HL-60/S4 treated with phorbol 12-myristate 13-acetate at 8.2 ng/mL for 4 days and 3 days (cell line): ENCODE measurements around the gene WLS.

Experiments
- in situ Hi-C: fragments of 300-500 bp; cut with MboI; formaldehyde crosslinking; loops from 2 replicates; pipeline ENCODE4 v1.15.0; 2022; ENCODE audit warnings: low sequenced_read_pairs

Gene WLS

GRCh38 chr1:68103011-68103545, 129.2 kb downstream of the WLS start:
- in situ Hi-C loops, result no loop called here

GRCh38 chr1:68101829-68102228, 130.5 kb downstream of the WLS start:
- in situ Hi-C loops, result no loop called here

DNA sequence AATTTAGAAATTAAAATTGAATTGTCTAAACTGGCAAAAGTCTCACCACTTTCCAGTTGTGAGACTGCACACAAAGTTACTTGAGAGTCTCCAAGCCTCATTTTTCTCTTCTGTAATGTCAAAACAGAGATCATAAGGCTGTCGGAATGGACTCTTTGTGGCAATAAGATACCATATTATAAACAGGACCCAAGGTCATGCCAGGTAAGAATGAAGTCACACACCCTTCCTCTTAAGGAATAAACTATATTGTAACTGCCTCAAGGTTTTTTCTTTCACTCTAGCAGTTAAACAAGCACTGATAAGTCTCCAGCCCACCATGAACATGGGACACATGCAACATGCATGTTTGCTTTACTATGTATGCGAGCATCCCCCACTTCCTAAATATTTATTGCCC, 131.8 kb downstream of the WLS start:
- in situ Hi-C loops, result no loop called here

DNA sequence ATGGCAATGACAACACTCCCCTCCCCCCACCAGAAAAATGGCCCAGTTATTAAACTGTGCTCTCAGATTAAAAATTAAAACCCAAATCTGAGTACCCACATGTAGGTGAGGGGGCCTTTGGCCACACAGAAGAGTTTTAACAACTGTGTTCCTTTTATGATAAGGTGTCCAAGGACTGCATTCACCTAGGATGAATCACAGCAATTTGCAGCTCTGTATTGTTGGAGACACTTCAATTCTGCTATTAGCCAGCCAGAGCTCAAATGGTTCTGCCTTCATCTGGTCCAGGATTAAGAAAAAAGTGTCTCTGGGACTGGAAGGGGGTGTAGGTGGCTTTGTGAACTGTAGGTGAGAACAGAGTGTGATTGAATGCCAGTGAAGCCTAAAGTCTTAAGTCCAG, 138.6 kb downstream of the WLS start:
- in situ Hi-C loops, result no loop called here

GRCh38 chr1:68087184-68087583, 145.1 kb downstream of the WLS start:
- in situ Hi-C loops, result no loop called here

DNA sequence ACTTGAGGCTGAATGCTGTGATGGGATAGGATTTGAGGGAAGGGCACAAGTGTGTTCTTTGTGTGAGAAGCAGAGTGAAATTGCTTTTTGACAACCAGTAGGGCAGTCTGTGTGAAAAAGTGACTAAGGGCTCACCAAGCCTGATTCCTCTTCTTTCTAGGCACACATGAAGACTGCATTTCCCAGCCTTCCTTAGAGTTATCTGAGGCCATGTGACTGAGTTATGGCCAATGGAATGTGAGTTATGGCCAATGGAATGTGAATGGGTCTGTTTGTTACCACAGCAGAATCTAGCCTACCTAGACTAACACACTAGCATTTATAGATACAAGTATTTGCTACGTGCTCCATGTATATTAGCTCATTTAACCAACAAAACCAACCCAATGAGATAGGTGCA, 146.6 kb downstream of the WLS start:
- in situ Hi-C loops, result no loop called here

- in situ Hi-C loops, result no loop called here
These were observed 148.6 kb downstream of the WLS start for GRCh38 chr1:68083686-68084085.

DNA sequence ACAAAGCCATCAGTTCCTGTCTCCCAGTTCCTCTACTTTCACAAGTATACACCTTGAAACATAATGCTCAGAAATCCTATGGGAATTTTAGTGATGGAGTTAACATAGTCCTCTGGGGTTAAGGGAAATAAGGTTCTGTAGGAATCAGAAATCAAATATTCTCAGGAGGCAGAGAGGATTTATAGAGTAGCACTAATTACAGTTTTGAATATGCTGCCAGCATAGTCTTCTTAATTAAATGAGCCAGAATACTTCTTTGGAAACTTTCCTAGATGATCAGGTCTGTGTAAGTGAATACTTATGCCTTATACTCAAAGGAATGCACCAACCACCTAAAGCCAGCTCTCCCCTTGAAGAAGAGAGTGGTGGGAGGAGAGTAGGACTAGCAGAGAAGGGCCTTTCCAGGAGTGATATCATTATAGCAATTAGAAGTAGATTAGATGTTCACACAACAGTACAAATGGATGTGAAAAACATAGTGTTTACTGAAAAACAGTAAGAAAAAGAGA, 150.5 kb downstream of the WLS start:
- in situ Hi-C loops, result no loop called here

DNA sequence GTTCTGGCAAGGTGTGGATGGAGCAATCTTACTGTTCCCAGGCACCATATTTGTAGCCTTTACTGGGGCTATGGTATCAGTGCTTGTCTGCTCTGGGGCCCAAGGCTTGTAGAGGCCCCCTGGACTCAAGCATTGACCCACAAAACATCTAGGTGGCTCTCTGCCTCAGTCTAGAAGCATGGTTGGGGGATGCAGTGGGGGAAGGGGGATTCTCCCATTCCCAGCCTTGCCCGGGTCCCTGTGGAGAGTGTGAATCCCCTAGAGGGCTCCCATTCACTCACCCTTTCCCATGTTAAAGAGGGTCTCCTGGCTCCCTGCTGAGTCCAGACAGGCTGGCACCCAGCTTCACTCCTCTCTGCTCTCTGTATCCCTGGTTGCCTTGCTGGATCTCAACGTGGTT, 153.7 kb downstream of the WLS start:
- in situ Hi-C loops, result no loop called here
